ENCODE results near the gene AUTS2.

The AUTS2 gene

GRCh38 chr7:70014472-70015177 lies 416.4 kb downstream of the AUTS2 start:
- no peak for DNase-seq

- DNase-seq, result no peak
Observed at GRCh38 chr7:70015353-70015752, 417.1 kb downstream of the AUTS2 start.

- peak; percentile 85 for DNase-seq
Observed at GRCh38 chr7:70016044-70016770, 417.9 kb downstream of the AUTS2 start.

GRCh38 chr7:70017357-70017756 lies 419.1 kb downstream of the AUTS2 start:
- DNase-seq, result no peak

- no peak for DNase-seq
Observed at GRCh38 chr7:70018700-70019099, 420.4 kb downstream of the AUTS2 start.

- DNase-seq, result no peak
Observed at GRCh38 chr7:70027867-70028266, 429.6 kb downstream of the AUTS2 start.

- no peak for DNase-seq
Observed at GRCh38 chr7:70028620-70029019, 430.3 kb downstream of the AUTS2 start.

- DNase-seq, result no peak
Observed at GRCh38 chr7:70029993-70030392, 431.7 kb downstream of the AUTS2 start.

GRCh38 chr7:70030745-70031144 lies 432.5 kb downstream of the AUTS2 start:
- DNase-seq, result no peak

- DNase-seq, result no peak
Observed at GRCh38 chr7:70031245-70031644, 433.0 kb downstream of the AUTS2 start.

GRCh38 chr7:70032649-70033048 lies 434.4 kb downstream of the AUTS2 start:
- no peak for DNase-seq

- DNase-seq, result no peak
Observed at GRCh38 chr7:70033226-70033625, 435.0 kb downstream of the AUTS2 start.

GRCh38 chr7:70034999-70035398 lies 436.7 kb downstream of the AUTS2 start:
- DNase-seq, result no peak

- no peak for DNase-seq
Observed at GRCh38 chr7:70035519-70035918, 437.2 kb downstream of the AUTS2 start.

GRCh38 chr7:70035955-70036354 lies 437.7 kb downstream of the AUTS2 start:
- no peak for DNase-seq

GRCh38 chr7:70036695-70037094 lies 438.4 kb downstream of the AUTS2 start:
- DNase-seq, result no peak

GRCh38 chr7:70037171-70037933 lies 439.1 kb downstream of the AUTS2 start:
- DNase-seq, result peak; percentile 78

GRCh38 chr7:70040051-70040450 lies 441.8 kb downstream of the AUTS2 start:
- DNase-seq, result peak; percentile 33

- DNase-seq, result peak; percentile 48
Observed at GRCh38 chr7:70040970-70041766, 442.9 kb downstream of the AUTS2 start.

- DNase-seq, result peak; percentile 67
Observed at GRCh38 chr7:70042533-70042932, 444.3 kb downstream of the AUTS2 start.

- no peak for DNase-seq
Observed at GRCh38 chr7:70043015-70043538, 444.8 kb downstream of the AUTS2 start.

GRCh38 chr7:70044064-70044463 lies 445.8 kb downstream of the AUTS2 start:
- no peak for DNase-seq

- DNase-seq, result no peak
Observed at GRCh38 chr7:70044525-70044924, 446.2 kb downstream of the AUTS2 start.

Data from fibroblast of skin of right biceps (primary cell).